IPS DF 6.9 (cell line): ENCODE results near the gene FNBP1L.

Source experiments
- DNase-seq: peaks from one replicate; pipeline ENCODE4 v3.0.0-alpha.2; 2013; ENCODE audit warnings: low read depth, low spot score
- H3K27ac ChIP-seq: one replicate; pipeline ENCODE4 v1.5.1; 2013; ENCODE audit warnings: low read length, control low read depth
- H3K27me3 ChIP-seq: 2 replicates; pipeline ENCODE4 v1.6.1; 2013; ENCODE audit warnings: mild to moderate bottlenecking, low read length; ENCODE audit not compliant: control insufficient read depth, insufficient read depth
- H3K36me3 ChIP-seq: 2 replicates; pipeline ENCODE4 v1.6.1; 2013; ENCODE audit warnings: low read length; ENCODE audit not compliant: control insufficient read depth, insufficient read depth
- H3K4me1 ChIP-seq: 2 replicates; pipeline ENCODE4 v1.6.1; 2013; ENCODE audit warnings: low read length; ENCODE audit not compliant: control insufficient read depth, insufficient read depth
- H3K4me3 ChIP-seq: 2 replicates; pipeline ENCODE4 v1.5.1; 2013; ENCODE audit warnings: mild to moderate bottlenecking, low read length
- H3K9me3 ChIP-seq: 2 replicates; pipeline ENCODE4 v1.6.1; 2013; ENCODE audit warnings: low read length, inconsistent platforms; ENCODE audit not compliant: control insufficient read depth, insufficient read depth
- WGBS: extraction: QIAGEN DNeasy Blood & Tissue Kit; methylation state at CpG from one replicate; pipeline ENCODE4 v1.1.7; 2013; ENCODE audit warnings: mixed read lengths, missing lambda C conversion rate; ENCODE audit not compliant: insufficient read length, insufficient coverage; 5-methylcytosine and 5-hydroxymethylcytosine counted together

The FNBP1L gene

GRCh38 chr1:93501829-93502369 lies 54.0 kb downstream of the FNBP1L start:
- no peak for DNase-seq
- Histone ChIP-seq H3K4me3 (no peak overlapping the region), H3K9me3 (no peaks in the 10 kb centered on the region), H3K36me3 (no peaks in the 10 kb centered on the region), H3K27me3 (no peaks in the 10 kb centered on the region), H3K4me1 (no peaks in the 10 kb centered on the region), H3K27ac (no peak overlapping the region)
- WGBS: no CpG with 5 or more reads among the region's 1 CpG

DNA sequence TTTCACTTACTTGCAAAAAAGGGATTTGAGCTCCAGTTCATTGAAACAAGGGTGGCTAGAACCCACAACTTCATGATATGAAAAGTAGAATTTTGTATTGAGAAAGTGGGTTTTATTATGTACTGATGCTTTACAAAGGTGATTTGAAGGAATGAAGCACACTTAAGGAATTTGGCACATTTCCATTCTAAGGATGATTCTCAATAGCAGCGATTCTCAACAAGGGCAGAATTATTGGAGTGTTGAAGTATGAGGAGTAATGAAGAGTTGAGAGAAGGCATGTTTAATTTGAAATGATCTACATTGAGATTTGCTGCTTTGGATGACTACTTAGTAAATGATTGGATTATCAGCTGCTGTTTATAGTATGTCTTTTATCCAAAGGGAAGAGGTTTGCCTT lies 54.7 kb downstream of the FNBP1L start:
- no peak overlapping the region for H3K4me3 ChIP-seq
- no peak for DNase-seq
- no peaks in the 10 kb centered on the region for H3K9me3 ChIP-seq
- no peaks in the 10 kb centered on the region; the same call in 1 of the 2 replicates for H3K36me3 ChIP-seq
- no CpG with 5 or more reads among the region's 1 CpG for WGBS
- no peak overlapping the region for H3K27ac ChIP-seq
- no peaks in the 10 kb centered on the region for H3K27me3 ChIP-seq
- no peaks in the 10 kb centered on the region for H3K4me1 ChIP-seq

DNA sequence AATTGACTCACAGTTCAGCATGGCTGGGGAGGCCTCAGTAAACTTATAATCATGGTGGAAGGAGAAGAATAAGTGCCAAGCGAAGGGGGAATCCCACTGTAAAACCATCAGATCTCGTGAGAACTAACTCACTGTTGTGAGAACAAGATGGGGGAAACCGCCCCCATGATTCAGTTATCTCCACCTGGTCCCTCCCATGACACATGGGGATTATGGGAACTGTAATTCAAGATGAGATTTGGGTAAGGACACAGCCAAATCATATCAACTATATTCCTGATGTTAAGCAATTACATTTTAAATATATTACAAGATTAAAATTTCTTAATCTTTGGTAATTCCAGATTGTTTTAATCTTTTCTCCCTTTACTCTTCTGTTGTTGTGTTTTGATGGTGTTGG lies 55.2 kb downstream of the FNBP1L start:
- no peaks in the 10 kb centered on the region; the same call in 1 of the 2 replicates for H3K36me3 ChIP-seq
- no peak overlapping the region for H3K27ac ChIP-seq
- no peak for DNase-seq
- H3K4me1 ChIP-seq: no peaks in the 10 kb centered on the region
- no peak overlapping the region for H3K4me3 ChIP-seq
- H3K9me3 ChIP-seq: no peaks in the 10 kb centered on the region
- no CpG with 5 or more reads among the region's 3 CpGs for WGBS
- H3K27me3 ChIP-seq: no peaks in the 10 kb centered on the region

DNA sequence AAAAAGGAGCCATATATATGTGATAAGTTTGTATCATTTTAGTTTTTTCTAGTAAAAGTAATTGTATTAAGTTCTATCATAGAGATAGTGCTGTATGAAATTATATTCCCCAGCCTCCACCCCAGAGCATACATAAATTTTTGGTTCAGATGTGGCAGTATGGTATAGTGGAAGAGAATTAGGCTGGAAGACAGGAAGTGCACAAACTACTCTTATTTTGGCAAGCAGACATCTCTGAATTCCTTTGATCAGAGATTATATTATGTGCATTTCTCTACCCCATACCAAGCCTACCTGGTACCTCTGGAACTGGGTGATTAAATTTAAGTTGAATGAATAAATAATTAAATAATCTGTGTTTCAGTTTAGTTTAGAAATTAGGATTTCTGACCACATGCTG lies 55.9 kb downstream of the FNBP1L start:
- Histone ChIP-seq H3K9me3 (no peaks in the 10 kb centered on the region), H3K4me1 (no peaks in the 10 kb centered on the region), H3K27ac (no peak overlapping the region), H3K4me3 (no peak overlapping the region), H3K27me3 (no peaks in the 10 kb centered on the region), H3K36me3 (no peaks in the 10 kb centered on the region; the same call in 1 of the 2 replicates)
- no peak for DNase-seq

DNA sequence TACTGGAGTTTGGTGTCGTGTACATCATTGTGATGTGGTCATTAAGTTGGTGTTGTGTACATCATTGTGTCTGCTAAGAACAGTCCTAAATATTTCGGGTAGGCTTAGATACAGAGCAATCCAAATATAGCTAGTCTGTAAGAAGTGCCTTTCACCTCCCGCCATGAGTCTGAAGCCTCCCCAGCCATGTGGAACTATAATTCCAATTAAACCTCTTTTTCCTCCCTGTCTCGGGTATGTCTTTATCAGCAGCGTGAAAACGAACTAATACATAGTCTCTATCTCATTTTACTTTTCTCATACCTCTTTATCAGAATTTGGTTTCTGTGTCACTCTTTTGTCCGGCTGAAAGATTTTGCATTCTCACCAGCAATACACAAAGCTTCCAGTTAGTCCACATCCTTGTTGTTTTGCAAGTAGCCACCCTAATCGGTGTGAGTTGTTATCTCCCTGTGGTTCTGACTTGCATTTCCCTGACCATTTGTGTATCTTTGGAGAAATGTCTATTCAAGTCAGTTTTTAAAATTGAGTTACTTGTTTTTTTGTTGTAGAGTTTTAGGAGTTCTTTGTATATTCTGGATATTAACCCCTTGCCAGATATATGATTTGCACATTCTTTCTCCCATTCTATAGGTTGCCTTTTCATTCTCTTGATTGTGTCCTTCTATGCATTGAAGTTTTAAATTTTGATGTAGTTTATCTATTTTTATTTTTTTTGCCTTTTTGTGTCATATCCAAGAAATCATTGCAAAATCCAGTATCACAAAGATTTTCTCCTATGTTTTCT lies 56.5 kb downstream of the FNBP1L start:
- no peak overlapping the region for H3K4me3 ChIP-seq
- H3K4me1 ChIP-seq: no peaks in the 10 kb centered on the region
- WGBS: no CpG with 5 or more reads among the region's 8 CpGs
- H3K36me3 ChIP-seq: peaks cover 3% of the 10 kb centered on the region; the same call in 1 of the 2 replicates
- H3K27me3 ChIP-seq: no peaks in the 10 kb centered on the region
- no peaks in the 10 kb centered on the region; the same call in 1 of the 2 replicates for H3K9me3 ChIP-seq
- no peak overlapping the region for H3K27ac ChIP-seq
- DNase-seq: no peak

GRCh38 chr1:93506126-93506525 lies 58.2 kb downstream of the FNBP1L start:
- H3K4me3 ChIP-seq: no peak overlapping the region
- H3K36me3 ChIP-seq: peaks cover 3% of the 10 kb centered on the region; the same call in 1 of the 2 replicates
- H3K27ac ChIP-seq: no peak overlapping the region
- no peak for DNase-seq
- WGBS: no CpG with 5 or more reads among the region's 3 CpGs
- H3K27me3 ChIP-seq: no peaks in the 10 kb centered on the region
- no peaks in the 10 kb centered on the region; the same call in 1 of the 2 replicates for H3K9me3 ChIP-seq
- H3K4me1 ChIP-seq: no peaks in the 10 kb centered on the region

- Histone ChIP-seq H3K27ac (no peak overlapping the region), H3K4me1 (no peaks in the 10 kb centered on the region), H3K27me3 (no peaks in the 10 kb centered on the region), H3K9me3 (no peaks in the 10 kb centered on the region), H3K4me3 (no peak overlapping the region), H3K36me3 (no peaks in the 10 kb centered on the region; the same call in 1 of the 2 replicates)
- no CpG with 5 or more reads among the region's 5 CpGs for WGBS
- no peak for DNase-seq
Measured at GRCh38 chr1:93516164-93516563, 68.2 kb downstream of the FNBP1L start.

- H3K4me3 ChIP-seq: no peak overlapping the region
- H3K4me1 ChIP-seq: no peaks in the 10 kb centered on the region
- H3K9me3 ChIP-seq: no peaks in the 10 kb centered on the region
- H3K36me3 ChIP-seq: no peaks in the 10 kb centered on the region; the same call in 1 of the 2 replicates
- no peak overlapping the region for H3K27ac ChIP-seq
- H3K27me3 ChIP-seq: no peaks in the 10 kb centered on the region
- DNase-seq: no peak
Measured at GRCh38 chr1:93518516-93518915, 70.6 kb downstream of the FNBP1L start.

GRCh38 chr1:93519199-93519829 lies 71.4 kb downstream of the FNBP1L start:
- Histone ChIP-seq H3K9me3 (no peaks in the 10 kb centered on the region), H3K27ac (no peak overlapping the region), H3K4me3 (no peak overlapping the region), H3K27me3 (no peaks in the 10 kb centered on the region), H3K36me3 (no peaks in the 10 kb centered on the region; the same call in 1 of the 2 replicates), H3K4me1 (no peaks in the 10 kb centered on the region)
- no CpG with 5 or more reads among the region's 3 CpGs for WGBS
- no peak for DNase-seq

- DNase-seq: no peak
- no CpG with 5 or more reads among the region's 2 CpGs for WGBS
- Histone ChIP-seq H3K4me3 (no peak overlapping the region), H3K27me3 (no peaks in the 10 kb centered on the region), H3K4me1 (no peaks in the 10 kb centered on the region), H3K27ac (no peak overlapping the region), H3K9me3 (no peaks in the 10 kb centered on the region), H3K36me3 (no peaks in the 10 kb centered on the region; the same call in 1 of the 2 replicates)
Measured at GRCh38 chr1:93521618-93522017, 73.7 kb downstream of the FNBP1L start.
